Vagina (tissue), 2 donors: ENCODE measurements around the gene TMPRSS11B.

Experiments
- POLR2A ChIP-seq, 2 donors: fragments of 450-650 bp; IDR thresholded peaks; one replicate each; pipeline ENCODE4 v1.6.1; 2017; ENCODE audit warnings: antibody characterized with exemption in 2 of 2, mild to moderate bottlenecking in 2 of 2, moderate library complexity in 2 of 2
- TF ChIP-seq, protein P1 (sequence below), 3 experiments: fragments of 450-650 bp in 2 of 3; fragments of 200-600 bp in 1 of 3; sonication (generic) in 1 of 3; IDR thresholded peaks; one replicate each; pipeline ENCODE4 v1.5.1; 2017 to 2019; ENCODE audit warnings: antibody characterized with exemption in 3 of 3, mild to moderate bottlenecking in 2 of 3, moderate library complexity in 2 of 3

DNA sequence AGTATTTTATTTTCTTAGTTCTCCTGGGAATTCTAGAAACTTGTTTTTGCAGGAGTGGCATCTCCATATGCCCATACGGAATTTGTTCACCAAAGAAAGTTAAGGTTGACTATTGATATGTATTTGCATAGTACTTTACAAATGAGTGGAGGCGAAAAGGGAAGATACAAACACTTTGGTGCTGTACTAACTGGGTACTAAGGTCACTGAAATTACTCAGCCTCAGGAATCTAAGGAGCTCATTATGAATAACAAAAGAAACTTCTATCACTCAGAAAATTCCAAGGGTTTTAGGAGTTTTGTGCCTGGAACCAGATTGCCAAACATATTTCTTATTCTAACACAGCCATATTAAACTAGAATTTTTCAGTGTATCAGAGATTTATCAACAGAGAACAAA is 27.4 kb upstream of the TMPRSS11B start:
- TF ChIP-seq, protein P1, sequence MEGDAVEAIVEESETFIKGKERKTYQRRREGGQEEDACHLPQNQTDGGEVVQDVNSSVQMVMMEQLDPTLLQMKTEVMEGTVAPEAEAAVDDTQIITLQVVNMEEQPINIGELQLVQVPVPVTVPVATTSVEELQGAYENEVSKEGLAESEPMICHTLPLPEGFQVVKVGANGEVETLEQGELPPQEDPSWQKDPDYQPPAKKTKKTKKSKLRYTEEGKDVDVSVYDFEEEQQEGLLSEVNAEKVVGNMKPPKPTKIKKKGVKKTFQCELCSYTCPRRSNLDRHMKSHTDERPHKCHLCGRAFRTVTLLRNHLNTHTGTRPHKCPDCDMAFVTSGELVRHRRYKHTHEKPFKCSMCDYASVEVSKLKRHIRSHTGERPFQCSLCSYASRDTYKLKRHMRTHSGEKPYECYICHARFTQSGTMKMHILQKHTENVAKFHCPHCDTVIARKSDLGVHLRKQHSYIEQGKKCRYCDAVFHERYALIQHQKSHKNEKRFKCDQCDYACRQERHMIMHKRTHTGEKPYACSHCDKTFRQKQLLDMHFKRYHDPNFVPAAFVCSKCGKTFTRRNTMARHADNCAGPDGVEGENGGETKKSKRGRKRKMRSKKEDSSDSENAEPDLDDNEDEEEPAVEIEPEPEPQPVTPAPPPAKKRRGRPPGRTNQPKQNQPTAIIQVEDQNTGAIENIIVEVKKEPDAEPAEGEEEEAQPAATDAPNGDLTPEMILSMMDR (IDR thresholded peaks at IDR 0.05), result no peak
- no peak for TF ChIP-seq POLR2A (IDR thresholded peaks at IDR 0.05)
